ENCODE results near the gene ACAA2. TPM values are rescaled to one million over a fixed set of nuclear protein-coding genes. Genes with fewer than 3 reads are reported as not detected.

The ACAA2 gene
- total RNA-seq, 1 experiment from 2014 or later: 6.5 TPM

GRCh38 chr18:49763590-49763989 lies 49.7 kb downstream of the ACAA2 start:
- no peaks in the 10 kb centered on the region for H3K36me3 ChIP-seq (ENCODE audit: low read depth, low read length)
- ATAC-seq (no peak), DNase-seq (no peak)
- intact Hi-C loops (cut with micrococcal nuclease): no loop called here
- POLR2A ChIA-PET (ENCODE audit: unreplicated experiment): no interaction called here
- no peaks in the 10 kb centered on the region for H3K79me2 ChIP-seq (ENCODE audit: low read length)
- H2AFZ ChIP-seq (ENCODE audit: low read length): no peak overlapping the region
- no peak overlapping the region for H3K27ac ChIP-seq (ENCODE audit: low read length)
- H3K4me1 ChIP-seq (ENCODE audit: insufficient read depth, low read length): no peaks in the 10 kb centered on the region
- CTCF ChIA-PET: no interaction called here
- H3K4me3 ChIP-seq (ENCODE audit: low read length): no peak overlapping the region
- no peaks in the 10 kb centered on the region for H4K20me1 ChIP-seq (ENCODE audit: low read length)
- H3F3A ChIP-seq (ENCODE audit: low read length, unreplicated experiment): no peaks in the 10 kb centered on the region
- BruUV-seq (replicated peaks): no TSS peak
- no peak overlapping the region for H3K9ac ChIP-seq (ENCODE audit: low read length)
- TF ChIP-seq CTCF (conservative IDR thresholded peaks at IDR 0.05; ENCODE audit: low read depth, low read length) (no peak), EZH2phosphoT487 (IDR thresholded peaks at IDR 0.05; ENCODE audit: borderline replicate concordance, low read length) (no peak), EZH2 (IDR thresholded peaks at IDR 0.05; ENCODE audit: low read length, unreplicated experiment) (no peak)
- H3K27me3 ChIP-seq (ENCODE audit: low read length): no peaks in the 10 kb centered on the region
- H3K4me2 ChIP-seq (ENCODE audit: low read length): no peak overlapping the region
- H3K9me3 ChIP-seq (ENCODE audit: low read length): no peaks in the 10 kb centered on the region
- no peaks in the 10 kb centered on the region for H3K9me2 ChIP-seq (replicated peaks; ENCODE audit: low read length)

- ChIA-PET CTCF (no interaction called here), POLR2A (ENCODE audit: unreplicated experiment) (no interaction called here)
- H3K9ac ChIP-seq (ENCODE audit: low read length): no peak overlapping the region
- no peak overlapping the region for H3K27ac ChIP-seq (ENCODE audit: low read length)
- BruUV-seq (replicated peaks): no TSS peak
- no peak for TF ChIP-seq CTCF (conservative IDR thresholded peaks at IDR 0.05; ENCODE audit: low read depth, low read length)
- TF ChIP-seq EZH2phosphoT487 (IDR thresholded peaks at IDR 0.05; ENCODE audit: borderline replicate concordance, low read length): no peak
- TF ChIP-seq EZH2 (IDR thresholded peaks at IDR 0.05; ENCODE audit: low read length, unreplicated experiment): no peak
- no peaks in the 10 kb centered on the region for H4K20me1 ChIP-seq (ENCODE audit: low read length)
- no peaks in the 10 kb centered on the region for H3K36me3 ChIP-seq (ENCODE audit: low read depth, low read length)
- no peaks in the 10 kb centered on the region for H3K79me2 ChIP-seq (ENCODE audit: low read length)
- no peak for DNase-seq
- intact Hi-C loops (cut with micrococcal nuclease): no loop called here
- H2AFZ ChIP-seq (ENCODE audit: low read length): no peak overlapping the region
- no peak for ATAC-seq
- no peaks in the 10 kb centered on the region for H3K9me2 ChIP-seq (replicated peaks; ENCODE audit: low read length)
- no peak overlapping the region for H3K4me2 ChIP-seq (ENCODE audit: low read length)
- no peak overlapping the region for H3K4me3 ChIP-seq (ENCODE audit: low read length)
- H3K27me3 ChIP-seq (ENCODE audit: low read length): no peaks in the 10 kb centered on the region
- no peaks in the 10 kb centered on the region for H3F3A ChIP-seq (ENCODE audit: low read length, unreplicated experiment)
- no peaks in the 10 kb centered on the region for H3K9me3 ChIP-seq (ENCODE audit: low read length)
- no peaks in the 10 kb centered on the region for H3K4me1 ChIP-seq (ENCODE audit: insufficient read depth, low read length)
Measured at GRCh38 chr18:49762191-49763077, 50.9 kb downstream of the ACAA2 start.

- Histone ChIP-seq H3K9me3 (ENCODE audit: low read length) (no peaks in the 10 kb centered on the region), H3K36me3 (ENCODE audit: low read depth, low read length) (no peaks in the 10 kb centered on the region), H3K27me3 (ENCODE audit: low read length) (no peaks in the 10 kb centered on the region), H3F3A (ENCODE audit: low read length, unreplicated experiment) (no peaks in the 10 kb centered on the region), H3K9me2 (replicated peaks; ENCODE audit: low read length) (no peaks in the 10 kb centered on the region), H3K4me3 (ENCODE audit: low read length) (no peak overlapping the region), H3K4me1 (ENCODE audit: insufficient read depth, low read length) (no peaks in the 10 kb centered on the region), H4K20me1 (ENCODE audit: low read length) (no peaks in the 10 kb centered on the region), H3K9ac (ENCODE audit: low read length) (no peak overlapping the region), H3K27ac (ENCODE audit: low read length) (no peak overlapping the region), H3K79me2 (ENCODE audit: low read length) (no peaks in the 10 kb centered on the region), H2AFZ (ENCODE audit: low read length) (no peak overlapping the region), H3K4me2 (ENCODE audit: low read length) (no peak overlapping the region)
- DNase-seq (no peak), ATAC-seq (no peak)
- POLR2A ChIA-PET (ENCODE audit: unreplicated experiment): no interaction called here
- BruUV-seq (replicated peaks): no TSS peak
- intact Hi-C loops (cut with micrococcal nuclease): no loop called here
- CTCF ChIA-PET: no interaction called here
- TF ChIP-seq EZH2 (IDR thresholded peaks at IDR 0.05; ENCODE audit: low read length, unreplicated experiment) (no peak), EZH2phosphoT487 (IDR thresholded peaks at IDR 0.05; ENCODE audit: borderline replicate concordance, low read length) (no peak), CTCF (conservative IDR thresholded peaks at IDR 0.05; ENCODE audit: low read depth, low read length) (no peak)
Measured at GRCh38 chr18:49761771-49762170, 51.6 kb downstream of the ACAA2 start.
